Measurements from ENCODE around the gene SLC7A5.

The SLC7A5 gene

GRCh38 chr16:87837627-87838289 lies 31.5 kb downstream of the SLC7A5 start (continued):
- TF ChIP-seq, protein P1, sequence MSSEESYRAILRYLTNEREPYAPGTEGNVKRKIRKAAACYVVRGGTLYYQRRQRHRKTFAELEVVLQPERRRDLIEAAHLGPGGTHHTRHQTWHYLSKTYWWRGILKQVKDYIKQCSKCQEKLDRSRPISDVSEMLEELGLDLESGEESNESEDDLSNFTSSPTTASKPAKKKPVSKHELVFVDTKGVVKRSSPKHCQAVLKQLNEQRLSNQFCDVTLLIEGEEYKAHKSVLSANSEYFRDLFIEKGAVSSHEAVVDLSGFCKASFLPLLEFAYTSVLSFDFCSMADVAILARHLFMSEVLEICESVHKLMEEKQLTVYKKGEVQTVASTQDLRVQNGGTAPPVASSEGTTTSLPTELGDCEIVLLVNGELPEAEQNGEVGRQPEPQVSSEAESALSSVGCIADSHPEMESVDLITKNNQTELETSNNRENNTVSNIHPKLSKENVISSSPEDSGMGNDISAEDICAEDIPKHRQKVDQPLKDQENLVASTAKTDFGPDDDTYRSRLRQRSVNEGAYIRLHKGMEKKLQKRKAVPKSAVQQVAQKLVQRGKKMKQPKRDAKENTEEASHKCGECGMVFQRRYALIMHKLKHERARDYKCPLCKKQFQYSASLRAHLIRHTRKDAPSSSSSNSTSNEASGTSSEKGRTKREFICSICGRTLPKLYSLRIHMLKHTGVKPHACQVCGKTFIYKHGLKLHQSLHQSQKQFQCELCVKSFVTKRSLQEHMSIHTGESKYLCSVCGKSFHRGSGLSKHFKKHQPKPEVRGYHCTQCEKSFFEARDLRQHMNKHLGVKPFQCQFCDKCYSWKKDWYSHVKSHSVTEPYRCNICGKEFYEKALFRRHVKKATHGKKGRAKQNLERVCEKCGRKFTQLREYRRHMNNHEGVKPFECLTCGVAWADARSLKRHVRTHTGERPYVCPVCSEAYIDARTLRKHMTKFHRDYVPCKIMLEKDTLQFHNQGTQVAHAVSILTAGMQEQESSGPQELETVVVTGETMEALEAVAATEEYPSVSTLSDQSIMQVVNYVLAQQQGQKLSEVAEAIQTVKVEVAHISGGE (tag by site-specific recombination; conservative IDR thresholded peaks at IDR 0.05; ENCODE audit: low read depth) = no peak
- no peak for TF ChIP-seq ZNF629 (tag by site-specific recombination; IDR thresholded peaks at IDR 0.05)

GRCh38 chr16:87836844-87837581 lies 32.3 kb downstream of the SLC7A5 start:
- Histone ChIP-seq H3K4me1 (ENCODE audit: control insufficient read depth, insufficient read depth, low read length) (no peaks in the 10 kb centered on the region), H3K4me3 (ENCODE audit: low read depth, low read length) (no peak overlapping the region), H3K27ac (ENCODE audit: extremely low read depth, low read depth, low read length) (no peak overlapping the region), H3K9me3 (ENCODE audit: control insufficient read depth, insufficient read depth, low read depth, low read length) (no peaks in the 10 kb centered on the region), H3K36me3 (ENCODE audit: control insufficient read depth in 2 of 2, insufficient read depth in 1 of 2, low read length in 2 of 2) (peaks cover 0 to 84% of the 10 kb centered on the region in 2 experiments; a peak in 2 of 3 replicates)
- TF ChIP-seq ZNF366 (tag by site-specific recombination; conservative IDR thresholded peaks at IDR 0.05) (peak; percentile 83), ZNF416 (tag by site-specific recombination; IDR thresholded peaks at IDR 0.05) (no peak), ZNF157 (tag by site-specific recombination; IDR thresholded peaks at IDR 0.05) (peak; percentile 45; the same call in 1 of the 2 replicates), ZNF146 (tag by site-specific recombination; IDR thresholded peaks at IDR 0.05) (no peak), EGR2 (tag by site-specific recombination; IDR thresholded peaks at IDR 0.05; ENCODE audit: low read depth) (0 out of 2 replicates have a peak, but pooled peaks have one; percentile 43)
- TF ChIP-seq, protein P2, sequence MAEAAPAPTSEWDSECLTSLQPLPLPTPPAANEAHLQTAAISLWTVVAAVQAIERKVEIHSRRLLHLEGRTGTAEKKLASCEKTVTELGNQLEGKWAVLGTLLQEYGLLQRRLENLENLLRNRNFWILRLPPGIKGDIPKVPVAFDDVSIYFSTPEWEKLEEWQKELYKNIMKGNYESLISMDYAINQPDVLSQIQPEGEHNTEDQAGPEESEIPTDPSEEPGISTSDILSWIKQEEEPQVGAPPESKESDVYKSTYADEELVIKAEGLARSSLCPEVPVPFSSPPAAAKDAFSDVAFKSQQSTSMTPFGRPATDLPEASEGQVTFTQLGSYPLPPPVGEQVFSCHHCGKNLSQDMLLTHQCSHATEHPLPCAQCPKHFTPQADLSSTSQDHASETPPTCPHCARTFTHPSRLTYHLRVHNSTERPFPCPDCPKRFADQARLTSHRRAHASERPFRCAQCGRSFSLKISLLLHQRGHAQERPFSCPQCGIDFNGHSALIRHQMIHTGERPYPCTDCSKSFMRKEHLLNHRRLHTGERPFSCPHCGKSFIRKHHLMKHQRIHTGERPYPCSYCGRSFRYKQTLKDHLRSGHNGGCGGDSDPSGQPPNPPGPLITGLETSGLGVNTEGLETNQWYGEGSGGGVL (tag by site-specific recombination; IDR thresholded peaks at IDR 0.05) = peak; percentile 77
- TF ChIP-seq, protein P3, sequence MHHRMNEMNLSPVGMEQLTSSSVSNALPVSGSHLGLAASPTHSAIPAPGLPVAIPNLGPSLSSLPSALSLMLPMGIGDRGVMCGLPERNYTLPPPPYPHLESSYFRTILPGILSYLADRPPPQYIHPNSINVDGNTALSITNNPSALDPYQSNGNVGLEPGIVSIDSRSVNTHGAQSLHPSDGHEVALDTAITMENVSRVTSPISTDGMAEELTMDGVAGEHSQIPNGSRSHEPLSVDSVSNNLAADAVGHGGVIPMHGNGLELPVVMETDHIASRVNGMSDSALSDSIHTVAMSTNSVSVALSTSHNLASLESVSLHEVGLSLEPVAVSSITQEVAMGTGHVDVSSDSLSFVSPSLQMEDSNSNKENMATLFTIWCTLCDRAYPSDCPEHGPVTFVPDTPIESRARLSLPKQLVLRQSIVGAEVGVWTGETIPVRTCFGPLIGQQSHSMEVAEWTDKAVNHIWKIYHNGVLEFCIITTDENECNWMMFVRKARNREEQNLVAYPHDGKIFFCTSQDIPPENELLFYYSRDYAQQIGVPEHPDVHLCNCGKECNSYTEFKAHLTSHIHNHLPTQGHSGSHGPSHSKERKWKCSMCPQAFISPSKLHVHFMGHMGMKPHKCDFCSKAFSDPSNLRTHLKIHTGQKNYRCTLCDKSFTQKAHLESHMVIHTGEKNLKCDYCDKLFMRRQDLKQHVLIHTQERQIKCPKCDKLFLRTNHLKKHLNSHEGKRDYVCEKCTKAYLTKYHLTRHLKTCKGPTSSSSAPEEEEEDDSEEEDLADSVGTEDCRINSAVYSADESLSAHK (tag by site-specific recombination; IDR thresholded peaks at IDR 0.05) = peak; percentile 71
- CTCF ChIA-PET = interaction anchor here (1.7 kb wide), 1 partner anchor 13 kb away, joined by 12 read pairs; no protein-coding TSS in a partner anchor
- POLR2A ChIA-PET = no interaction called here

GRCh38 chr16:87836346-87836843 lies 32.9 kb downstream of the SLC7A5 start:
- POLR2A ChIA-PET = no interaction called here
- H3K4me3 ChIP-seq (ENCODE audit: low read depth, low read length) = no peak overlapping the region
- no peaks in the 10 kb centered on the region for H3K4me1 ChIP-seq (ENCODE audit: control insufficient read depth, insufficient read depth, low read length)
- H3K9me3 ChIP-seq (ENCODE audit: control insufficient read depth, insufficient read depth, low read depth, low read length) = no peaks in the 10 kb centered on the region
- CTCF ChIA-PET = interaction anchor here (1.7 to 2.3 kb wide), 2 partner anchors 13 to 14 kb away, joined by 8 to 12 read pairs; no protein-coding TSS in a partner anchor
- peaks cover 0 to 84% of the 10 kb centered on the region in 2 experiments; a peak in 2 of 3 replicates for H3K36me3 ChIP-seq (ENCODE audit: control insufficient read depth in 2 of 2, insufficient read depth in 1 of 2, low read length in 2 of 2)
- H3K27ac ChIP-seq (ENCODE audit: extremely low read depth, low read depth, low read length) = no peak overlapping the region
- TF ChIP-seq GLI4 (tag by site-specific recombination; IDR thresholded peaks at IDR 0.05) (no peak), SALL2 (tag by site-specific recombination; IDR thresholded peaks at IDR 0.05; ENCODE audit: borderline replicate concordance) (no peak), HOXC10 (CRISPR knock-in tag; IDR thresholded peaks at IDR 0.05) (no peak), ZNF18 (tag by site-specific recombination; IDR thresholded peaks at IDR 0.05) (no peak), ZNF560 (tag by site-specific recombination; IDR thresholded peaks at IDR 0.05; ENCODE audit: borderline replicate concordance) (no peak), INSM2 (tag by site-specific recombination; IDR thresholded peaks at IDR 0.05) (no peak), ZNF302 (tag by site-specific recombination; IDR thresholded peaks at IDR 0.05; ENCODE audit: low read depth) (no peak)
- TF ChIP-seq, protein P4, sequence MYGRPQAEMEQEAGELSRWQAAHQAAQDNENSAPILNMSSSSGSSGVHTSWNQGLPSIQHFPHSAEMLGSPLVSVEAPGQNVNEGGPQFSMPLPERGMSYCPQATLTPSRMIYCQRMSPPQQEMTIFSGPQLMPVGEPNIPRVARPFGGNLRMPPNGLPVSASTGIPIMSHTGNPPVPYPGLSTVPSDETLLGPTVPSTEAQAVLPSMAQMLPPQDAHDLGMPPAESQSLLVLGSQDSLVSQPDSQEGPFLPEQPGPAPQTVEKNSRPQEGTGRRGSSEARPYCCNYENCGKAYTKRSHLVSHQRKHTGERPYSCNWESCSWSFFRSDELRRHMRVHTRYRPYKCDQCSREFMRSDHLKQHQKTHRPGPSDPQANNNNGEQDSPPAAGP (tag by site-specific recombination; IDR thresholded peaks at IDR 0.05) = no peak
